Measurements from ENCODE around the gene IL25. TPM values are rescaled to one million over a fixed set of nuclear protein-coding genes. Genes with fewer than 3 reads are reported as not detected.

IL25 gene
- total and polyA plus RNA-seq, 9 donors = not detected

Other genes starting within 250 kb of the IL25 start
- 4.2 TPM for gene SLC7A8, start 189.1 kb upstream of the IL25 start, total RNA-seq
- 10 to 100 TPM in 2 of 8 donors, 1 to 10 TPM in 6; 2.6 to 10.6 (median 5.0) TPM for gene SLC7A8, start 189.1 kb upstream of the IL25 start, polyA plus RNA-seq (ENCODE audit: insufficient read depth in 1 of 8, insufficient read length in 8 of 8, low replicate concordance in 1 of 8)
- gene RNF212B, start 134.9 kb upstream of the IL25 start, total RNA-seq = not detected
- under 1 TPM in 1 of 8 donors, not detected in 7; 0.52 TPM for gene RNF212B, start 134.9 kb upstream of the IL25 start, polyA plus RNA-seq (ENCODE audit: insufficient read depth in 1 of 8, insufficient read length in 8 of 8, low replicate concordance in 1 of 8)
- 8.6 TPM for gene HOMEZ, start 86.7 kb upstream of the IL25 start, total RNA-seq
- 10 to 100 TPM in 5 of 8 donors, 1 to 10 TPM in 3; 8.9 to 12.6 (median 11.1) TPM for gene HOMEZ, start 86.7 kb upstream of the IL25 start, polyA plus RNA-seq (ENCODE audit: insufficient read depth in 1 of 8, insufficient read length in 8 of 8, low replicate concordance in 1 of 8)
- 7.5 TPM for gene PPP1R3E, start 70.0 kb upstream of the IL25 start, total RNA-seq
- gene PPP1R3E, start 70.0 kb upstream of the IL25 start, polyA plus RNA-seq (ENCODE audit: insufficient read depth in 1 of 8, insufficient read length in 8 of 8, low replicate concordance in 1 of 8) = 10 to 100 TPM in 5 of 8 donors, 1 to 10 TPM in 3; 8.0 to 19.2 (median 12.3) TPM
- 15.1 TPM for gene BCL2L2, start 66.0 kb upstream of the IL25 start, total RNA-seq
- gene BCL2L2, start 66.0 kb upstream of the IL25 start, polyA plus RNA-seq (ENCODE audit: insufficient read depth in 1 of 8, insufficient read length in 8 of 8, low replicate concordance in 1 of 8) = 10 to 100 TPM; 26.1 to 39.3 (median 31.6) TPM
- gene PABPN1, start 51.4 kb upstream of the IL25 start, total RNA-seq = 58.2 TPM
- 100 to 1,000 TPM; 103 to 134 (median 123) TPM for gene PABPN1, start 51.4 kb upstream of the IL25 start, polyA plus RNA-seq (ENCODE audit: insufficient read depth in 1 of 8, insufficient read length in 8 of 8, low replicate concordance in 1 of 8)
- 15.5 TPM for gene SLC22A17, start 19.9 kb upstream of the IL25 start, total RNA-seq
- gene SLC22A17, start 19.9 kb upstream of the IL25 start, polyA plus RNA-seq (ENCODE audit: insufficient read depth in 1 of 8, insufficient read length in 8 of 8, low replicate concordance in 1 of 8) = 10 to 100 TPM; 18.2 to 26.8 (median 20.3) TPM
- 20.8 TPM for gene EFS, start 7.6 kb upstream of the IL25 start, total RNA-seq
- 10 to 100 TPM; 35.1 to 51.4 (median 45.4) TPM for gene EFS, start 7.6 kb upstream of the IL25 start, polyA plus RNA-seq (ENCODE audit: insufficient read depth in 1 of 8, insufficient read length in 8 of 8, low replicate concordance in 1 of 8)
- gene CMTM5, start 4.2 kb downstream of the IL25 start, total RNA-seq = 1.1 TPM
- 1 to 10 TPM in 6 of 8 donors, under 1 TPM in 2; 0.88 to 4.5 (median 2.5) TPM for gene CMTM5, start 4.2 kb downstream of the IL25 start, polyA plus RNA-seq (ENCODE audit: insufficient read depth in 1 of 8, insufficient read length in 8 of 8, low replicate concordance in 1 of 8)
- gene MYH6, start 35.5 kb downstream of the IL25 start, total RNA-seq = 0.66 TPM
- 1 to 10 TPM; 3.4 to 7.2 (median 4.4) TPM for gene MYH6, start 35.5 kb downstream of the IL25 start, polyA plus RNA-seq (ENCODE audit: insufficient read depth in 1 of 8, insufficient read length in 8 of 8, low replicate concordance in 1 of 8)
- 124 TPM for gene MYH7, start 62.9 kb downstream of the IL25 start, total RNA-seq
- gene MYH7, start 62.9 kb downstream of the IL25 start, polyA plus RNA-seq (ENCODE audit: insufficient read depth in 1 of 8, insufficient read length in 8 of 8, low replicate concordance in 1 of 8) = 100 to 1,000 TPM; 345 to 948 (median 605) TPM
- 45.8 TPM for gene NGDN, start 96.9 kb downstream of the IL25 start, total RNA-seq
- gene NGDN, start 96.9 kb downstream of the IL25 start, polyA plus RNA-seq (ENCODE audit: insufficient read depth in 1 of 8, insufficient read length in 8 of 8, low replicate concordance in 1 of 8) = 10 to 100 TPM; 37.0 to 46.9 (median 39.6) TPM
- gene ZFHX2, start 179.0 kb downstream of the IL25 start, total RNA-seq = 0.35 TPM
- 1 to 10 TPM; 1.2 to 2.5 (median 1.8) TPM for gene ZFHX2, start 179.0 kb downstream of the IL25 start, polyA plus RNA-seq (ENCODE audit: insufficient read depth in 1 of 8, insufficient read length in 8 of 8, low replicate concordance in 1 of 8)
- 8.2 TPM for gene THTPA, start 183.5 kb downstream of the IL25 start, total RNA-seq
- gene THTPA, start 183.5 kb downstream of the IL25 start, polyA plus RNA-seq (ENCODE audit: insufficient read depth in 1 of 8, insufficient read length in 8 of 8, low replicate concordance in 1 of 8) = 10 to 100 TPM; 11.1 to 14.2 (median 13.4) TPM
- 9.5 TPM for gene AP1G2, start 195.0 kb downstream of the IL25 start, total RNA-seq
- gene AP1G2, start 195.0 kb downstream of the IL25 start, polyA plus RNA-seq (ENCODE audit: insufficient read depth in 1 of 8, insufficient read length in 8 of 8, low replicate concordance in 1 of 8) = 10 to 100 TPM; 13.9 to 30.0 (median 19.7) TPM
- gene JPH4, start 206.0 kb downstream of the IL25 start, total RNA-seq = 0.53 TPM
- gene JPH4, start 206.0 kb downstream of the IL25 start, polyA plus RNA-seq (ENCODE audit: insufficient read depth in 1 of 8, insufficient read length in 8 of 8, low replicate concordance in 1 of 8) = 1 to 10 TPM in 4 of 8 donors, under 1 TPM in 4; 0.26 to 3.0 (median 0.95) TPM

Measured in muscle of leg (tissue), 9 donors.